H1 (cell line): ENCODE data around the gene SLC25A5. TPM values are rescaled to one million over a fixed set of nuclear protein-coding genes. Genes with fewer than 3 reads are reported as not detected.

Source experiments
- CTCF ChIA-PET: fragments of 300-600 bp; sonication (Branson Sonifier 250); formaldehyde crosslinking; loops from one replicate; lab custom pipeline; 2021; ENCODE audit not compliant: partially characterized antibody; lab: Charles Lee
- POLR2A ChIA-PET: fragments of 300-600 bp; sonication (Branson Sonifier 250); formaldehyde crosslinking; loops from one replicate; lab custom pipeline; 2021; ENCODE audit warnings: inconsistent platforms; ENCODE audit not compliant: partially characterized antibody; lab: Charles Lee
- DNase-seq, 2 experiments: peaks; one replicate each; pipeline versions ENCODE4 v3.0.0 to v3.0.0-alpha.2; 2010 to 2022; ENCODE audit warnings: low spot score in 2 of 2, low read depth in 1 of 2, mixed read lengths in 1 of 2
- FAIRE-seq: peaks from 2 replicates; lab custom pipeline; 2011; peaks lifted over from hg19 to GRCh38; lab: Jason Lieb, UNC
- H2AFZ ChIP-seq: 2 replicates; pipeline ENCODE4 v1.8.1; 2012; ENCODE audit warnings: low read length, inconsistent platforms
- H2AK5ac ChIP-seq: 2 replicates; pipeline ENCODE4 v1.6.1; 2013; ENCODE audit warnings: low read depth, low read length
- H2BK120ac ChIP-seq: replicated peaks from 2 replicates; pipeline ENCODE3; 2013; ENCODE audit warnings: low read depth, low read length, inconsistent platforms
- H2BK12ac ChIP-seq: 2 replicates; pipeline ENCODE4 v1.6.1; 2013; ENCODE audit warnings: low read depth, low read length
- H2BK15ac ChIP-seq: 2 replicates; pipeline ENCODE4 v1.6.1; 2013; ENCODE audit warnings: low read length
- H2BK20ac ChIP-seq: 2 replicates; pipeline ENCODE4 v1.6.1; 2013; ENCODE audit warnings: low read length
- H2BK5ac ChIP-seq: 2 replicates; pipeline ENCODE4 v1.6.1; 2013; ENCODE audit warnings: low read depth, low read length
- H3K14ac ChIP-seq: 2 replicates; pipeline ENCODE4 v1.6.1; 2013; ENCODE audit warnings: inconsistent platforms; ENCODE audit not compliant: insufficient read length
- H3K18ac ChIP-seq: 2 replicates; pipeline ENCODE4 v1.6.1; 2013; ENCODE audit warnings: low read length; ENCODE audit errors: extremely low read depth
- H3K23ac ChIP-seq: 2 replicates; pipeline ENCODE4 v1.6.1; 2013; ENCODE audit warnings: inconsistent platforms; ENCODE audit not compliant: insufficient read length
- H3K23me2 ChIP-seq: 2 replicates; pipeline ENCODE4 v1.6.1; 2013; ENCODE audit warnings: low read depth, low read length
- H3K27ac ChIP-seq: 2 replicates; pipeline ENCODE4 v1.6.1; 2011; ENCODE audit warnings: low read depth, low read length, inconsistent platforms
- H3K27me3 ChIP-seq, 4 experiments: replicated peaks in 1 of 4; 1 replicate in 1 of 4; 2 replicates in 3 of 4; pipeline versions ENCODE4 v1.6.1 to v1.8.1; 2011 to 2013; ENCODE audit warnings: low read length in 3 of 4, mild to moderate bottlenecking in 3 of 4, inconsistent platforms in 2 of 4, mixed read lengths in 2 of 4, moderate library complexity in 1 of 4; ENCODE audit not compliant: control insufficient read depth in 3 of 4, insufficient read depth in 3 of 4; ENCODE audit errors: extremely low read depth in 1 of 4
- H3K36me3 ChIP-seq, 4 experiments: 2 replicates each; pipeline versions ENCODE4 v1.6.1 to v1.8.1; 2011 to 2013; ENCODE audit warnings: mild to moderate bottlenecking in 4 of 4, low read length in 3 of 4, moderate library complexity in 2 of 4, control low read depth in 1 of 4, inconsistent platforms in 1 of 4; ENCODE audit not compliant: insufficient read depth in 4 of 4, control insufficient read depth in 2 of 4
- H3K4ac ChIP-seq: replicated peaks from 2 replicates; pipeline ENCODE3; 2013; ENCODE audit warnings: low read length, low read depth, mixed read lengths, inconsistent platforms; ENCODE audit not compliant: insufficient read length
- H3K4me1 ChIP-seq, 4 experiments: replicated peaks in 1 of 4; 1 replicate in 1 of 4; 2 replicates in 3 of 4; pipeline versions ENCODE4 v1.6.1 to v1.8.1; 2011 to 2013; ENCODE audit warnings: low read length in 3 of 4, inconsistent platforms in 2 of 4, mixed read lengths in 1 of 4; ENCODE audit not compliant: insufficient read depth in 4 of 4, control insufficient read depth in 3 of 4
- H3K4me2 ChIP-seq, 2 experiments: 2 replicates each; pipeline versions ENCODE4 v1.6.1 to v1.8.1; 2011 to 2013; ENCODE audit warnings: low read depth in 2 of 2, low read length in 2 of 2, control low read depth in 1 of 2, inconsistent platforms in 1 of 2, mild to moderate bottlenecking in 1 of 2; ENCODE audit not compliant: insufficient read depth in 1 of 2
- H3K4me3 ChIP-seq, 4 experiments: fragments of 200-600, 300-600 bp in 1 of 4; sonication (generic), shearing (Covaris generic), sonication (Bioruptor Twin) in 1 of 4; 2 replicates each; pipeline versions ENCODE4 v1.5.1 to v1.8.1; 2011 to 2016; ENCODE audit warnings: low read length in 4 of 4, low read depth in 3 of 4, control low read depth in 2 of 4, inconsistent platforms in 2 of 4, mild to moderate bottlenecking in 2 of 4, mixed read lengths in 1 of 4, moderate library complexity in 1 of 4; ENCODE audit not compliant: insufficient read depth in 2 of 4; ENCODE audit errors: extremely low read depth in 1 of 4
- H3K56ac ChIP-seq: replicated peaks from 2 replicates; pipeline ENCODE3; 2013; ENCODE audit warnings: low read depth, mild to moderate bottlenecking, mixed read lengths, low read length, inconsistent platforms; ENCODE audit not compliant: insufficient read length
- H3K79me1 ChIP-seq: 2 replicates; pipeline ENCODE4 v1.6.1; 2013; ENCODE audit warnings: low read depth, low read length, control low read depth
- H3K79me2 ChIP-seq, 2 experiments: 2 replicates each; pipeline versions ENCODE4 v1.6.1 to v1.8.1; 2012 to 2013; ENCODE audit warnings: low read length in 2 of 2, mild to moderate bottlenecking in 2 of 2, inconsistent platforms in 1 of 2; ENCODE audit not compliant: insufficient read depth in 2 of 2, control insufficient read depth in 1 of 2
- H3K9ac ChIP-seq, 4 experiments: replicated peaks in 1 of 4; 1 replicate in 1 of 4; 2 replicates in 3 of 4; pipeline versions ENCODE4 v1.6.1 to v1.8.1; 2011 to 2013; ENCODE audit warnings: low read depth in 3 of 4, low read length in 3 of 4, control low read depth in 2 of 4, mild to moderate bottlenecking in 2 of 4, moderate library complexity in 2 of 4, inconsistent platforms in 1 of 4; ENCODE audit errors: extremely low read depth in 1 of 4
- H3K9me3 ChIP-seq, 2 experiments: 2 replicates each; pipeline versions ENCODE4 v1.6.1 to v1.8.1; 2012 to 2013; ENCODE audit warnings: mild to moderate bottlenecking in 2 of 2, moderate library complexity in 2 of 2, control low read depth in 1 of 2, inconsistent platforms in 1 of 2, low read depth in 1 of 2, low read length in 1 of 2, mixed read lengths in 1 of 2; ENCODE audit not compliant: insufficient read depth in 2 of 2
- H4K20me1 ChIP-seq, 2 experiments: replicated peaks in 1 of 2; 2 replicates each; pipeline versions ENCODE3 to v1.8.1; 2011 to 2013; ENCODE audit warnings: inconsistent platforms in 2 of 2, low read length in 2 of 2, mild to moderate bottlenecking in 1 of 2; ENCODE audit not compliant: insufficient read depth in 2 of 2, control insufficient read depth in 1 of 2
- H4K5ac ChIP-seq: 2 replicates; pipeline ENCODE4 v1.6.1; 2013; ENCODE audit warnings: low read length, low read depth, mixed read lengths, inconsistent platforms; ENCODE audit not compliant: insufficient read length
- H4K8ac ChIP-seq: 2 replicates; pipeline ENCODE4 v1.8.0; 2013; ENCODE audit warnings: mild to moderate bottlenecking, moderate library complexity, low read length, inconsistent platforms; ENCODE audit not compliant: insufficient read depth; ENCODE audit errors: extremely low read depth
- H4K91ac ChIP-seq: replicated peaks from 2 replicates; pipeline ENCODE3; 2013; ENCODE audit warnings: low read length, mixed read lengths, inconsistent platforms; ENCODE audit not compliant: insufficient read length
- BRCA1 ChIP-seq: IDR thresholded peaks from 2 replicates; pipeline ENCODE4 v1.6.1; 2012; ENCODE audit warnings: low read depth, low read length, improper control_type of control experiment
- CEBPB ChIP-seq: IDR thresholded peaks from 2 replicates; pipeline ENCODE4 v1.6.1; 2012; ENCODE audit warnings: low read depth, low read length
- CTBP2 ChIP-seq: IDR thresholded peaks from 2 replicates; pipeline ENCODE4 v1.7.0; 2011; ENCODE audit warnings: borderline replicate concordance, mild to moderate bottlenecking, moderate library complexity, mixed read lengths, low read length; ENCODE audit not compliant: insufficient read depth, insufficient read length
- E2F6 ChIP-seq: IDR thresholded peaks from 2 replicates; pipeline ENCODE4 v1.6.1; 2012; ENCODE audit warnings: inconsistent platforms
- FOSL1 ChIP-seq: IDR thresholded peaks from 2 replicates; pipeline ENCODE4 v1.6.1; 2011; ENCODE audit warnings: mild to moderate bottlenecking, low read depth, low read length, moderate library complexity; ENCODE audit not compliant: insufficient read depth
- PHF8 ChIP-seq: fragments of 200-600 bp; sonication (generic); conservative IDR thresholded peaks from 2 replicates; pipeline ENCODE4 v1.7.1; 2012; ENCODE audit warnings: low read depth, mild to moderate bottlenecking, inconsistent platforms, low read length, moderate library complexity
- SIN3A ChIP-seq, 2 experiments: IDR thresholded peaks in 1 of 2; conservative IDR thresholded peaks in 1 of 2; 2 replicates each; pipeline ENCODE4 v1.6.1; 2011 to 2012; ENCODE audit warnings: low read length in 2 of 2, improper control_type of control experiment in 1 of 2, low read depth in 1 of 2, mild to moderate bottlenecking in 1 of 2
- WGBS, 2 experiments: shearing (Covaris generic) in 1 of 2; methylation state at CpG; one replicate each; pipeline versions ENCODE4 v1.1.6 to v1.1.7; 2013 to 2015; ENCODE audit warnings: low lambda C conversion rate in 2 of 2, mixed read lengths in 2 of 2, inconsistent platforms in 1 of 2, low coverage in 1 of 2, missing lambda C conversion rate in 1 of 2; ENCODE audit not compliant: insufficient replicate concordance in 2 of 2, insufficient coverage in 1 of 2, insufficient read length in 1 of 2; ENCODE audit errors: extremely low coverage in 1 of 2, missing lambda C conversion rate in 1 of 2; 5-methylcytosine and 5-hydroxymethylcytosine counted together
- polyA plus RNA-seq, 7 experiments: library from polyadenylated mRNA; depleted of rRNA in 3 of 7; stranded (reverse) in 5 of 7; unstranded in 2 of 7; fragments of >200 nt in 5 of 7; fragments of 200-250 nt in 2 of 7; gene quantifications; 1 replicate in 5 of 7; 2 replicates in 1 of 7; 4 replicates in 1 of 7; pipeline versions ENCODE4 v1.2.1 to v1.2.3, GENCODE V29; 2011 to 2013; ENCODE audit warnings: missing spikeins in 2 of 7, mixed read lengths in 2 of 7
- total RNA-seq: library from RNA; stranded (reverse); fragmentation: NEBNext Ultra II Directional; extraction: Animal tissue kit (Norgen Biotek cat#: 25700); gene quantifications from 2 replicates; pipeline ENCODE4 v1.2.1, GENCODE V29; 2021

The SLC25A5 gene
- total and polyA plus RNA-seq, 2 of the 8 experiments (the other 6 are each of a cell fraction or from before 2014, with no cell fraction given), result 512 to 727 TPM

GRCh38 chrX:119492463-119492862, 24.2 kb downstream of the SLC25A5 start:
- Histone ChIP-seq H3K79me1 (no peaks in the 10 kb centered on the region), H3K4ac (no peak overlapping the region), H3K27me3 (no peaks in the 10 kb centered on the region), H3K4me1 (no peaks in the 10 kb centered on the region), H3K23ac (no peak overlapping the region), H2BK12ac (no peak overlapping the region), H3K4me2 (no peak overlapping the region), H2BK120ac (no peak overlapping the region), H3K56ac (no peak overlapping the region), H3K4me3 (no peak overlapping the region), H3K14ac (no peak overlapping the region), H3K9me3 (no peaks in the 10 kb centered on the region), H2AFZ (no peak overlapping the region), H2BK5ac (no peak overlapping the region), H4K91ac (no peak overlapping the region), H3K18ac (no peak overlapping the region), H2BK20ac (no peak overlapping the region), H3K27ac (no peak overlapping the region), H2AK5ac (no peak overlapping the region), H4K5ac (no peak overlapping the region), H3K9ac (no peak overlapping the region), H2BK15ac (no peak overlapping the region), H3K36me3 (no peaks in the 10 kb centered on the region), H3K79me2 (no peaks in the 10 kb centered on the region), H4K8ac (no peak overlapping the region), H4K20me1 (no peaks in the 10 kb centered on the region), H3K23me2 (no peaks in the 10 kb centered on the region)
- DNase-seq (no peak), FAIRE-seq (no peak)
- CTCF ChIA-PET, result interaction anchor here (0.6 kb wide), 1 partner anchor 501 kb away, joined by 3 read pairs; no protein-coding TSS in a partner anchor
- no peak for TF ChIP-seq SIN3A (conservative IDR thresholded peaks at IDR 0.05 in 1 of 2, IDR thresholded peaks at IDR 0.05 in 1 of 2; ENCODE audit: low read depth in 1 of 2, low read length in 2 of 2)
- no peak for TF ChIP-seq PHF8
- no peak for TF ChIP-seq E2F6
- TF ChIP-seq CEBPB, result no peak
- TF ChIP-seq CTBP2, result no peak
- TF ChIP-seq FOSL1, result no peak
- no peak for TF ChIP-seq BRCA1
- WGBS, 2 experiments, result 86% methylated on average over 2 of the region's 2 CpGs; no CpG with 5 or more reads in 1 of the 2 experiments
- POLR2A ChIA-PET, result interaction anchor here (0.6 kb wide), 1 partner anchor 247 kb away, joined by 4 read pairs; no protein-coding TSS in a partner anchor
